ENCODE measurements around the gene PLEKHG4B. TPM values are rescaled to one million over a fixed set of nuclear protein-coding genes. Genes with fewer than 3 reads are reported as not detected.

The PLEKHG4B gene
- total RNA-seq, 2 experiments from 2014 or later: not detected

DNA sequence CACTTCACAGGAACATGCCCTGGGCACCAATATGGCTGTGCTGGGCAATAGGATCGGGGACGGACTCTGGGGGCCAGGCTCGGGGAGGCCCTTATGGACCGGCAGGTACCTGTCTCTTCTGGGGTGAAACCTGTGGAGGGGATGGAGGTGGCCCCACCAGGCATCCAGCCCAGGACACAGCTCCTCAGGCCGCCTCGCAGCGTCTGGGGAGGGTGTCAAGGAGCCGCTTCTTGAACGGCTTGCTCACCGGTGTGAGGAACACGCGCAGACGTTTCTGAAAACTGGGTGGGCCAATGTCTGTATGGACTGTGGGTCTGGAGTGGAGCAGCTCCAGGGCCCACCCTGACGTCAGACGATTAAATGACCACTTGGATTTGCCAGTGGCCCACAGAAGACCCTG lies 45.8 kb downstream of the PLEKHG4B start:
- DNase-seq (no peak), ATAC-seq (no peak)
- POLR2A ChIA-PET: no interaction called here
- peaks cover 1% of the 10 kb centered on the region for H3K27me3 Mint-ChIP-seq
- no peaks in the 10 kb centered on the region for H3K9me3 Mint-ChIP-seq
- TF ChIP-seq, protein P1, sequence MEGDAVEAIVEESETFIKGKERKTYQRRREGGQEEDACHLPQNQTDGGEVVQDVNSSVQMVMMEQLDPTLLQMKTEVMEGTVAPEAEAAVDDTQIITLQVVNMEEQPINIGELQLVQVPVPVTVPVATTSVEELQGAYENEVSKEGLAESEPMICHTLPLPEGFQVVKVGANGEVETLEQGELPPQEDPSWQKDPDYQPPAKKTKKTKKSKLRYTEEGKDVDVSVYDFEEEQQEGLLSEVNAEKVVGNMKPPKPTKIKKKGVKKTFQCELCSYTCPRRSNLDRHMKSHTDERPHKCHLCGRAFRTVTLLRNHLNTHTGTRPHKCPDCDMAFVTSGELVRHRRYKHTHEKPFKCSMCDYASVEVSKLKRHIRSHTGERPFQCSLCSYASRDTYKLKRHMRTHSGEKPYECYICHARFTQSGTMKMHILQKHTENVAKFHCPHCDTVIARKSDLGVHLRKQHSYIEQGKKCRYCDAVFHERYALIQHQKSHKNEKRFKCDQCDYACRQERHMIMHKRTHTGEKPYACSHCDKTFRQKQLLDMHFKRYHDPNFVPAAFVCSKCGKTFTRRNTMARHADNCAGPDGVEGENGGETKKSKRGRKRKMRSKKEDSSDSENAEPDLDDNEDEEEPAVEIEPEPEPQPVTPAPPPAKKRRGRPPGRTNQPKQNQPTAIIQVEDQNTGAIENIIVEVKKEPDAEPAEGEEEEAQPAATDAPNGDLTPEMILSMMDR (IDR thresholded peaks at IDR 0.05): no peak
- no peak overlapping the region for H3K27ac Mint-ChIP-seq
- CTCF ChIA-PET: no interaction called here
- H3K36me3 Mint-ChIP-seq (ENCODE audit: low read depth): no peaks in the 10 kb centered on the region
- no peaks in the 10 kb centered on the region for H3K4me1 Mint-ChIP-seq (ENCODE audit: low read depth)
- intact Hi-C loops (cut with micrococcal nuclease): no loop called here
- H3K4me3 Mint-ChIP-seq: no peak overlapping the region

- DNase-seq (no peak), ATAC-seq (no peak)
- H3K27me3 Mint-ChIP-seq: no peaks in the 10 kb centered on the region
- TF ChIP-seq, protein P1 (IDR thresholded peaks at IDR 0.05): no peak
- ChIA-PET POLR2A (no interaction called here), CTCF (interaction anchor here (0.9 kb wide), 1 partner anchor 40 kb away, joined by 3 read pairs; no protein-coding TSS in a partner anchor)
- intact Hi-C loops (cut with micrococcal nuclease): no loop called here
- H3K4me3 Mint-ChIP-seq: no peak overlapping the region
- H3K27ac Mint-ChIP-seq: no peak overlapping the region
- H3K9me3 Mint-ChIP-seq: no peaks in the 10 kb centered on the region
- no peaks in the 10 kb centered on the region for H3K36me3 Mint-ChIP-seq (ENCODE audit: low read depth)
- no peaks in the 10 kb centered on the region for H3K4me1 Mint-ChIP-seq (ENCODE audit: low read depth)
These were observed 47.0 kb downstream of the PLEKHG4B start for GRCh38 chr5:138936-139335.

GRCh38 chr5:139579-140442 lies 47.8 kb downstream of the PLEKHG4B start:
- no peak for ATAC-seq
- Mint-ChIP-seq H3K36me3 (ENCODE audit: low read depth) (no peaks in the 10 kb centered on the region), H3K4me1 (ENCODE audit: low read depth) (no peaks in the 10 kb centered on the region)

DNA sequence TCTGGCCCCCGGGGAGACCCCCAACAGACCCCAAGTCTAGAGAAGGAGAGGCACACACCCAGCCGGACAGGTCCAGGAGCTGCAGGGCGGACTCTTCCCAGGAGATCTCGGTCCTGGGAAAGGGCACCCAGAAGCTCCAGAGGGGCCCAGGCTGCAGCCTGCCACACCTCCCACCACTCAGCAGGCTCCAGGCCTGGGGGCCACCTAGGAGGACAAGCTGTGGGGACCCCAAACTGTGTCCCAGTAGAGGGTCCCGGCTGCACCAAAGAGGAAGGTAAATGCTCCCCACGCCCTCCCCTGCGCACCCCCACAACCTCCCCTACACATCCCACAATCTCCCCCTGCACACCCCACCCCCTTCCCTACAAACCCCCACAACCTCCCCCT lies 48.5 kb downstream of the PLEKHG4B start:
- H3K4me1 Mint-ChIP-seq (ENCODE audit: low read depth): no peaks in the 10 kb centered on the region
- ChIA-PET POLR2A (no interaction called here), CTCF (no interaction called here)
- TF ChIP-seq, protein P1 (IDR thresholded peaks at IDR 0.05): no peak
- intact Hi-C loops (cut with micrococcal nuclease): no loop called here
- H3K36me3 Mint-ChIP-seq (ENCODE audit: low read depth): no peaks in the 10 kb centered on the region
- no peak overlapping the region for H3K27ac Mint-ChIP-seq
- H3K4me3 Mint-ChIP-seq: no peak overlapping the region
- DNase-seq: no peak
- H3K27me3 Mint-ChIP-seq: no peaks in the 10 kb centered on the region
- H3K9me3 Mint-ChIP-seq: no peaks in the 10 kb centered on the region
- no peak for ATAC-seq

More at GRCh38 chr5:139579-140442, 47.8 kb downstream of the PLEKHG4B start:
- TF ChIP-seq, protein P1 (IDR thresholded peaks at IDR 0.05): no peak
- POLR2A ChIA-PET: no interaction called here
- H3K27ac Mint-ChIP-seq: no peak overlapping the region
- DNase-seq: no peak
- H3K4me3 Mint-ChIP-seq: no peak overlapping the region
- no peaks in the 10 kb centered on the region for H3K27me3 Mint-ChIP-seq
- CTCF ChIA-PET: no interaction called here
- intact Hi-C loops (cut with micrococcal nuclease): no loop called here
- no peaks in the 10 kb centered on the region for H3K9me3 Mint-ChIP-seq

DNA sequence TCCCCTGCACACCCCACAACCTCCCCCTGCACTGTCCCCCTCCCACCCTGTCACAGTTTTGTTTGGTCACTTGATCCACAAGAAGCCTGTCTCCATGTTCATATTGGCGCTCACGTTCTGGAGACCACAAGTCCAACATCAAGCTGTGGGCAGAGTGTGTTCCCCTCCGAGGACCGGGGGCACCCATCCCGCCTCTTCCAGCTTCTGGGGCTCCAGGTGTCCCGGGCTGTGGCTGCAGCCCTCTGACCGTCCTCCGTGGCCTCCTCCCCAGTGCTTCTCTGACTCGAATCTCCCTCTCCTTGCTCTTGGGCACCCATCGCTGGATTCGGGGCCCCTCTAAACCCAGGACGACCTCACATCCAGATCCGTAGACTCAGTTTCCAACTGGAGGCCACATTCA lies 49.2 kb downstream of the PLEKHG4B start:
- H3K9me3 Mint-ChIP-seq: no peaks in the 10 kb centered on the region
- no peaks in the 10 kb centered on the region for H3K36me3 Mint-ChIP-seq (ENCODE audit: low read depth)
- POLR2A ChIA-PET: no interaction called here
- TF ChIP-seq, protein P1 (IDR thresholded peaks at IDR 0.05): no peak
- DNase-seq (no peak), ATAC-seq (no peak)
- CTCF ChIA-PET: no interaction called here
- no peak overlapping the region for H3K27ac Mint-ChIP-seq
- H3K4me1 Mint-ChIP-seq (ENCODE audit: low read depth): no peaks in the 10 kb centered on the region
- intact Hi-C loops (cut with micrococcal nuclease): no loop called here
- H3K27me3 Mint-ChIP-seq: no peaks in the 10 kb centered on the region
- H3K4me3 Mint-ChIP-seq: no peak overlapping the region

All from activated CD8-positive, alpha-beta T cell treated with anti-CD3 and anti-CD28 coated beads for 36 hours (primary cell).